ENCODE results near the gene MAB21L3. TPM values are rescaled to one million over a fixed set of nuclear protein-coding genes. Genes with fewer than 3 reads are reported as not detected.

The MAB21L3 gene
- total and polyA plus RNA-seq, 2 of the 13 experiments (the other 11 are each of a cell fraction or from before 2014, with no cell fraction given), result 0.55 to 4.1 TPM

GRCh38 chr1:116133696-116134475 is 22.7 kb downstream of the MAB21L3 start:
- no peak overlapping the region for H3K4me3 ChIP-seq (replicated peaks in 1 of 3; ENCODE audit: insufficient read depth in 1 of 3, low read depth in 2 of 3, low read length in 3 of 3)
- no peak for DNase-seq (ENCODE audit: low spot score)
- intact Hi-C loops (cut with micrococcal nuclease; ENCODE audit: unreplicated experiment) (no loop called here), in situ Hi-C loops (cut with HindIII; ENCODE audit: extremely low pct_ligation_motif_present, low pct_unique_long_range_greater_than_20kb) (no loop called here)
- peaks cover 0 to 2% of the 10 kb centered on the region in 2 experiments; a peak in 2 of 5 replicates for H3K36me3 ChIP-seq (replicated peaks in 1 of 2; ENCODE audit: control insufficient read depth in 1 of 2, insufficient read depth in 2 of 2, low read length in 2 of 2)
- no peaks in the 10 kb centered on the region for H3K9me3 ChIP-seq (ENCODE audit: low read length)
- 64% methylated on average over 4 of the region's 8 CpGs for WGBS (ENCODE audit: low lambda C conversion rate)
- ChIA-PET CTCF (ENCODE audit: low intra/inter-chr PET ratio, low total read pairs) (no interaction called here), POLR2A (no interaction called here)
- H3K79me2 ChIP-seq (ENCODE audit: insufficient read depth, low read length), result no peaks in the 10 kb centered on the region
- no peak for ATAC-seq
- no peak overlapping the region for H3K4me2 ChIP-seq (ENCODE audit: low read depth, low read length)
- H3K27me3 ChIP-seq (ENCODE audit: control insufficient read depth in 1 of 2, insufficient read depth in 2 of 2, low read length in 2 of 2), result no peaks in the 10 kb centered on the region
- H3K4me1 ChIP-seq (ENCODE audit: insufficient read depth, low read length), result peaks cover 40% of the 10 kb centered on the region
- H4K20me1 ChIP-seq (ENCODE audit: insufficient read depth, low read length), result no peaks in the 10 kb centered on the region
- BruUV-seq (replicated peaks), result no TSS peak
- TF ChIP-seq, protein P1, sequence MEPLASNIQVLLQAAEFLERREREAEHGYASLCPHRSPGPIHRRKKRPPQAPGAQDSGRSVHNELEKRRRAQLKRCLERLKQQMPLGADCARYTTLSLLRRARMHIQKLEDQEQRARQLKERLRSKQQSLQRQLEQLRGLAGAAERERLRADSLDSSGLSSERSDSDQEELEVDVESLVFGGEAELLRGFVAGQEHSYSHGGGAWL (CRISPR knock-in tag; IDR thresholded peaks at IDR 0.05), result no peak
- TF ChIP-seq, protein P2, sequence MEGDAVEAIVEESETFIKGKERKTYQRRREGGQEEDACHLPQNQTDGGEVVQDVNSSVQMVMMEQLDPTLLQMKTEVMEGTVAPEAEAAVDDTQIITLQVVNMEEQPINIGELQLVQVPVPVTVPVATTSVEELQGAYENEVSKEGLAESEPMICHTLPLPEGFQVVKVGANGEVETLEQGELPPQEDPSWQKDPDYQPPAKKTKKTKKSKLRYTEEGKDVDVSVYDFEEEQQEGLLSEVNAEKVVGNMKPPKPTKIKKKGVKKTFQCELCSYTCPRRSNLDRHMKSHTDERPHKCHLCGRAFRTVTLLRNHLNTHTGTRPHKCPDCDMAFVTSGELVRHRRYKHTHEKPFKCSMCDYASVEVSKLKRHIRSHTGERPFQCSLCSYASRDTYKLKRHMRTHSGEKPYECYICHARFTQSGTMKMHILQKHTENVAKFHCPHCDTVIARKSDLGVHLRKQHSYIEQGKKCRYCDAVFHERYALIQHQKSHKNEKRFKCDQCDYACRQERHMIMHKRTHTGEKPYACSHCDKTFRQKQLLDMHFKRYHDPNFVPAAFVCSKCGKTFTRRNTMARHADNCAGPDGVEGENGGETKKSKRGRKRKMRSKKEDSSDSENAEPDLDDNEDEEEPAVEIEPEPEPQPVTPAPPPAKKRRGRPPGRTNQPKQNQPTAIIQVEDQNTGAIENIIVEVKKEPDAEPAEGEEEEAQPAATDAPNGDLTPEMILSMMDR (CRISPR knock-in tag; IDR thresholded peaks at IDR 0.05), result peak; percentile 48
- TF ChIP-seq MED1 (CRISPR knock-in tag; IDR thresholded peaks at IDR 0.05) (0 out of 2 replicates have a peak, but pooled peaks have one; percentile 9), STAG1 (CRISPR knock-in tag; IDR thresholded peaks at IDR 0.05) (peak; percentile 46), SMC3 (IDR thresholded peaks at IDR 0.05; ENCODE audit: low read length) (peak; percentile 28; the same call in 1 of the 2 replicates), ZNF34 (CRISPR knock-in tag; IDR thresholded peaks at IDR 0.05; ENCODE audit: borderline replicate concordance) (no peak), ATF2 (CRISPR knock-in tag; IDR thresholded peaks at IDR 0.05) (no peak), ZNF382 (CRISPR knock-in tag; IDR thresholded peaks at IDR 0.05; ENCODE audit: borderline replicate concordance) (no peak)
- FAIRE-seq, result peak; percentile 30
- H3K9ac ChIP-seq (ENCODE audit: insufficient read depth, low read depth, low read length), result no peak overlapping the region
- H2AFZ ChIP-seq (ENCODE audit: low read length), result no peak overlapping the region
- no peak overlapping the region for H3K27ac ChIP-seq (ENCODE audit: extremely low read length, insufficient read depth, low read length)
